ENCODE data around the gene MSRB1. TPM values are rescaled to one million over a fixed set of nuclear protein-coding genes. Genes with fewer than 3 reads are reported as not detected.

Gene MSRB1
- total and polyA plus RNA-seq, 11 donors = 12.4 to 70.2 (median 33.7) TPM

GRCh38 chr16:1930338-1930720 is 12.7 kb downstream of the MSRB1 start:
- no peaks in the 10 kb centered on the region for H3K9me3 ChIP-seq
- no peak for DNase-seq
- 61 to 84% (median 78%) methylated on average over 10 of the region's 10 CpGs for WGBS, 4 donors
- H3K27me3 ChIP-seq = no peaks in the 10 kb centered on the region
- no peak overlapping the region for H3K27ac ChIP-seq
- H3K4me1 ChIP-seq = peaks cover 0 to 12% (median 7%) of the 10 kb centered on the region in 12 donors
- no peaks in the 10 kb centered on the region for H3K36me3 ChIP-seq
- TF ChIP-seq POLR2A (IDR thresholded peaks at IDR 0.05) (no peak), CTCF (IDR thresholded peaks at IDR 0.05) (no peak)
- peak overlapping the region in 1 of 12 donors; percentile 70 for H3K4me3 ChIP-seq
- intact Hi-C loops (cut with DNase I) = loop anchor here in 2 of 10 donors (2.0 to 5.0 kb wide), 2 partner anchors 66 to 68 kb away; no protein-coding TSS in a partner anchor
- ATAC-seq = no peak

- H3K9me3 ChIP-seq = no peaks in the 10 kb centered on the region
- DNase-seq (peak; percentile 90 to 97 (median 91)), ATAC-seq (peak; percentile 75 to 95 (median 91))
- peaks cover 0 to 12% (median 7%) of the 10 kb centered on the region in 12 donors for H3K4me1 ChIP-seq
- H3K27me3 ChIP-seq = peaks cover 0 to 5% (median 0%) of the 10 kb centered on the region in 9 donors
- peak overlapping the region; percentile 37 to 74 (median 64) for H3K4me3 ChIP-seq
- 12 to 32% (median 18%) methylated on average over 17 to 70 of the region's 70 CpGs for WGBS, 4 donors
- TF ChIP-seq POLR2A (IDR thresholded peaks at IDR 0.05) (peak in 1 of 2 donors; percentile 50), CTCF (IDR thresholded peaks at IDR 0.05) (peak; percentile 83 to 100 (median 98))
- peak overlapping the region; percentile 36 to 85 (median 76) for H3K27ac ChIP-seq
- no peaks in the 10 kb centered on the region for H3K36me3 ChIP-seq
- intact Hi-C loops (cut with DNase I) = loop anchor here in 8 of 10 donors (1.0 to 5.0 kb wide), 4 partner anchors 65 to 222 kb away; partner anchors contain the start of gene MAPK8IP3 (in 1 of the 8)
These were observed 13.2 kb downstream of the MSRB1 start for GRCh38 chr16:1929578-1930337.

- peak overlapping the region; percentile 36 to 85 (median 76) for H3K27ac ChIP-seq
- peak in 3 of 4 donors; percentile 30 to 67 (median 49) for ATAC-seq
- peaks cover 0 to 12% (median 7%) of the 10 kb centered on the region in 12 donors for H3K4me1 ChIP-seq
- no peaks in the 10 kb centered on the region for H3K36me3 ChIP-seq
- peaks cover 0 to 12% (median under 1%) of the 10 kb centered on the region in 9 donors for H3K27me3 ChIP-seq
- intact Hi-C loops (cut with DNase I) = loop anchor here in 6 of 10 donors (1.0 to 5.0 kb wide), 4 partner anchors 64 to 222 kb away; partner anchors contain the start of gene MAPK8IP3 (in 1 of the 6)
- peak in 3 of 5 donors; percentile 36 to 55 (median 44) for DNase-seq
- 8 to 15% (median 12%) methylated on average over 5 to 11 of the region's 11 CpGs for WGBS, 4 donors
- TF ChIP-seq CTCF (IDR thresholded peaks at IDR 0.05) = no peak
- no peak for TF ChIP-seq POLR2A (IDR thresholded peaks at IDR 0.05)
- peak overlapping the region; percentile 37 to 74 (median 64) for H3K4me3 ChIP-seq
- H3K9me3 ChIP-seq = no peaks in the 10 kb centered on the region
These were observed 13.9 kb downstream of the MSRB1 start for GRCh38 chr16:1929105-1929504.

GRCh38 chr16:1926271-1926670 is 16.7 kb downstream of the MSRB1 start:
- no peak for ATAC-seq
- no peak for DNase-seq
- no peak for TF ChIP-seq POLR2A (IDR thresholded peaks at IDR 0.05)
- TF ChIP-seq CTCF (IDR thresholded peaks at IDR 0.05) = no peak
- no peak overlapping the region for H3K27ac ChIP-seq
- H3K36me3 ChIP-seq = no peaks in the 10 kb centered on the region
- no peaks in the 10 kb centered on the region for H3K9me3 ChIP-seq
- intact Hi-C loops (cut with DNase I) = loop anchor here in 3 of 10 donors (2.0 to 5.0 kb wide), 3 partner anchors 59 to 219 kb away; partner anchors contain the start of gene MAPK8IP3 (in 1 of the 3)
- H3K4me3 ChIP-seq = no peak overlapping the region
- H3K27me3 ChIP-seq = peaks cover 0 to 40% (median 26%) of the 10 kb centered on the region in 9 donors
- whole genome bisulfite sequencing, 4 donors = 55 to 67% (median 57%) methylated on average over 10 to 11 of the region's 11 CpGs
- H3K4me1 ChIP-seq = peaks cover 0 to 20% (median 7%) of the 10 kb centered on the region in 12 donors
